ENCODE data around the gene SDHAF4. TPM values are rescaled to one million over a fixed set of nuclear protein-coding genes. Genes with fewer than 3 reads are reported as not detected.

The SDHAF4 gene
- total and polyA plus RNA-seq, 10 of the 15 experiments (the other 5 are each of a cell fraction or from before 2014, with no cell fraction given), result 8.4 to 20.4 (median 15.6) TPM

DNA sequence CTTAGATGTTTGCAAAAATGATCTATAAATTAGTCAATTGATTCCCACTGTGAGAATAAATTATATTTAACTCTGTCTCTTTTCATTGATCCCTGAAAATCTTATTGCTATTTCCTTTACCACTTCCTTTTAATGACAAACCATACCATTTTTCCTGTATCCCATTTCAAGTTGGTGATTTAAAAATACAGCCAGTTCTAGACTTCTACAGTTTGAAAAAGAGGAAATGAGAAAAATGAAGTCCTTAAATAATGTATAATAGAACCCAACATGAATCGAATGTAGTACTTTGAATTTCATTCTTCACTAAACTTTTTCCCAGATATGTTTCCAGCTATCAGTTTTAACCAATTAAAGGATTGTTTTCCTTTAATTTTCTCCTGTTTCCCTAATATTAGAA lies 29.5 kb upstream of the SDHAF4 start:
- H3K4me3 ChIP-seq, result no peak overlapping the region
- no peaks in the 10 kb centered on the region for H4K20me1 ChIP-seq (ENCODE audit: control insufficient read depth, insufficient read depth)
- H3K79me2 ChIP-seq (ENCODE audit: control insufficient read depth, insufficient read depth, low read length), result no peaks in the 10 kb centered on the region
- no peaks in the 10 kb centered on the region for H3K9me3 ChIP-seq (replicated peaks; ENCODE audit: control insufficient read depth, insufficient read depth, low read length)
- POLR2A ChIA-PET, result no interaction called here
- RAD21 ChIA-PET (ENCODE audit: unreplicated experiment), result interaction anchor here (1.4 kb wide), 1 partner anchor 17 kb away, joined by 4 read pairs; no protein-coding TSS in a partner anchor
- H3K27me3 ChIP-seq (replicated peaks in 1 of 2; ENCODE audit: control insufficient read depth in 2 of 2, insufficient read depth in 2 of 2, low read length in 1 of 2), result no peaks in the 10 kb centered on the region
- DNase-seq (ENCODE audit: low read depth, low spot score) (no peak), FAIRE-seq (no peak), ATAC-seq (peak; percentile 67)
- 4% methylated on average over 1 of the region's 1 CpG for WGBS (ENCODE audit: insufficient coverage, insufficient replicate concordance, low lambda C conversion rate, missing lambda C conversion rate)
- H3K4me1 ChIP-seq (ENCODE audit: control insufficient read depth, insufficient read depth, low read length), result peaks cover 13% of the 10 kb centered on the region
- no TSS peak for BruUV-seq (replicated peaks)
- SMC1A ChIA-PET (ENCODE audit: uncharacterized antibody, unreplicated experiment), result interaction anchor here (0.5 to 1.8 kb wide), 11 partner anchors 11 to 715 kb away, joined by 3 to 5 read pairs (median 3); no protein-coding TSS in a partner anchor
- H3K27ac ChIP-seq (ENCODE audit: control insufficient read depth, insufficient read depth), result no peak overlapping the region
- CTCF ChIA-PET, result interaction anchor here (1.0 to 1.8 kb wide), 5 partner anchors 9 to 119 kb away, joined by 3 to 8 read pairs (median 5); no protein-coding TSS in a partner anchor
- H3K4me2 ChIP-seq (ENCODE audit: control insufficient read depth, insufficient read depth), result no peak overlapping the region; the same call in 1 of the 2 replicates
- intact Hi-C loops (cut with micrococcal nuclease; ENCODE audit: unreplicated experiment) (no loop called here), in situ Hi-C loops (cut with MboI) (no loop called here)
- no peak overlapping the region for H3K9ac ChIP-seq (ENCODE audit: control insufficient read depth, insufficient read depth, low read length)
- no peak overlapping the region for H2AFZ ChIP-seq (ENCODE audit: control insufficient read depth, low read depth, low read length)
- 0 out of 4 replicates have a peak, but pooled peaks cover 0 to 5% of the 10 kb centered on the region in 2 experiments for H3K36me3 ChIP-seq (ENCODE audit: control insufficient read depth in 2 of 2, insufficient read depth in 2 of 2, low read length in 1 of 2)
- TF ChIP-seq POLR2AphosphoS5 (IDR thresholded peaks at IDR 0.05; ENCODE audit: low read length), result no peak
- no peak for TF ChIP-seq NFIC (IDR thresholded peaks at IDR 0.05; ENCODE audit: low read depth, low read length)
- TF ChIP-seq, protein P1, sequence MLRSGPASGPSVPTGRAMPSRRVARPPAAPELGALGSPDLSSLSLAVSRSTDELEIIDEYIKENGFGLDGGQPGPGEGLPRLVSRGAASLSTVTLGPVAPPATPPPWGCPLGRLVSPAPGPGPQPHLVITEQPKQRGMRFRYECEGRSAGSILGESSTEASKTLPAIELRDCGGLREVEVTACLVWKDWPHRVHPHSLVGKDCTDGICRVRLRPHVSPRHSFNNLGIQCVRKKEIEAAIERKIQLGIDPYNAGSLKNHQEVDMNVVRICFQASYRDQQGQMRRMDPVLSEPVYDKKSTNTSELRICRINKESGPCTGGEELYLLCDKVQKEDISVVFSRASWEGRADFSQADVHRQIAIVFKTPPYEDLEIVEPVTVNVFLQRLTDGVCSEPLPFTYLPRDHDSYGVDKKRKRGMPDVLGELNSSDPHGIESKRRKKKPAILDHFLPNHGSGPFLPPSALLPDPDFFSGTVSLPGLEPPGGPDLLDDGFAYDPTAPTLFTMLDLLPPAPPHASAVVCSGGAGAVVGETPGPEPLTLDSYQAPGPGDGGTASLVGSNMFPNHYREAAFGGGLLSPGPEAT (IDR thresholded peaks at IDR 0.05; ENCODE audit: low read depth), result peak; percentile 69
- TF ChIP-seq, protein P2, sequence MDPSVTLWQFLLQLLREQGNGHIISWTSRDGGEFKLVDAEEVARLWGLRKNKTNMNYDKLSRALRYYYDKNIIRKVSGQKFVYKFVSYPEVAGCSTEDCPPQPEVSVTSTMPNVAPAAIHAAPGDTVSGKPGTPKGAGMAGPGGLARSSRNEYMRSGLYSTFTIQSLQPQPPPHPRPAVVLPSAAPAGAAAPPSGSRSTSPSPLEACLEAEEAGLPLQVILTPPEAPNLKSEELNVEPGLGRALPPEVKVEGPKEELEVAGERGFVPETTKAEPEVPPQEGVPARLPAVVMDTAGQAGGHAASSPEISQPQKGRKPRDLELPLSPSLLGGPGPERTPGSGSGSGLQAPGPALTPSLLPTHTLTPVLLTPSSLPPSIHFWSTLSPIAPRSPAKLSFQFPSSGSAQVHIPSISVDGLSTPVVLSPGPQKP (IDR thresholded peaks at IDR 0.05; ENCODE audit: low read depth, low read length), result no peak
- TF ChIP-seq, protein P3, sequence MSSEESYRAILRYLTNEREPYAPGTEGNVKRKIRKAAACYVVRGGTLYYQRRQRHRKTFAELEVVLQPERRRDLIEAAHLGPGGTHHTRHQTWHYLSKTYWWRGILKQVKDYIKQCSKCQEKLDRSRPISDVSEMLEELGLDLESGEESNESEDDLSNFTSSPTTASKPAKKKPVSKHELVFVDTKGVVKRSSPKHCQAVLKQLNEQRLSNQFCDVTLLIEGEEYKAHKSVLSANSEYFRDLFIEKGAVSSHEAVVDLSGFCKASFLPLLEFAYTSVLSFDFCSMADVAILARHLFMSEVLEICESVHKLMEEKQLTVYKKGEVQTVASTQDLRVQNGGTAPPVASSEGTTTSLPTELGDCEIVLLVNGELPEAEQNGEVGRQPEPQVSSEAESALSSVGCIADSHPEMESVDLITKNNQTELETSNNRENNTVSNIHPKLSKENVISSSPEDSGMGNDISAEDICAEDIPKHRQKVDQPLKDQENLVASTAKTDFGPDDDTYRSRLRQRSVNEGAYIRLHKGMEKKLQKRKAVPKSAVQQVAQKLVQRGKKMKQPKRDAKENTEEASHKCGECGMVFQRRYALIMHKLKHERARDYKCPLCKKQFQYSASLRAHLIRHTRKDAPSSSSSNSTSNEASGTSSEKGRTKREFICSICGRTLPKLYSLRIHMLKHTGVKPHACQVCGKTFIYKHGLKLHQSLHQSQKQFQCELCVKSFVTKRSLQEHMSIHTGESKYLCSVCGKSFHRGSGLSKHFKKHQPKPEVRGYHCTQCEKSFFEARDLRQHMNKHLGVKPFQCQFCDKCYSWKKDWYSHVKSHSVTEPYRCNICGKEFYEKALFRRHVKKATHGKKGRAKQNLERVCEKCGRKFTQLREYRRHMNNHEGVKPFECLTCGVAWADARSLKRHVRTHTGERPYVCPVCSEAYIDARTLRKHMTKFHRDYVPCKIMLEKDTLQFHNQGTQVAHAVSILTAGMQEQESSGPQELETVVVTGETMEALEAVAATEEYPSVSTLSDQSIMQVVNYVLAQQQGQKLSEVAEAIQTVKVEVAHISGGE (CRISPR knock-in tag; IDR thresholded peaks at IDR 0.05), result no peak
- TF ChIP-seq POLR2A (IDR thresholded peaks at IDR 0.05; ENCODE audit: low read depth, low read length), result no peak
- TF ChIP-seq ZNF217 (IDR thresholded peaks at IDR 0.05), result peak; percentile 49; the same call in 1 of the 2 replicates
- TF ChIP-seq, protein P4, sequence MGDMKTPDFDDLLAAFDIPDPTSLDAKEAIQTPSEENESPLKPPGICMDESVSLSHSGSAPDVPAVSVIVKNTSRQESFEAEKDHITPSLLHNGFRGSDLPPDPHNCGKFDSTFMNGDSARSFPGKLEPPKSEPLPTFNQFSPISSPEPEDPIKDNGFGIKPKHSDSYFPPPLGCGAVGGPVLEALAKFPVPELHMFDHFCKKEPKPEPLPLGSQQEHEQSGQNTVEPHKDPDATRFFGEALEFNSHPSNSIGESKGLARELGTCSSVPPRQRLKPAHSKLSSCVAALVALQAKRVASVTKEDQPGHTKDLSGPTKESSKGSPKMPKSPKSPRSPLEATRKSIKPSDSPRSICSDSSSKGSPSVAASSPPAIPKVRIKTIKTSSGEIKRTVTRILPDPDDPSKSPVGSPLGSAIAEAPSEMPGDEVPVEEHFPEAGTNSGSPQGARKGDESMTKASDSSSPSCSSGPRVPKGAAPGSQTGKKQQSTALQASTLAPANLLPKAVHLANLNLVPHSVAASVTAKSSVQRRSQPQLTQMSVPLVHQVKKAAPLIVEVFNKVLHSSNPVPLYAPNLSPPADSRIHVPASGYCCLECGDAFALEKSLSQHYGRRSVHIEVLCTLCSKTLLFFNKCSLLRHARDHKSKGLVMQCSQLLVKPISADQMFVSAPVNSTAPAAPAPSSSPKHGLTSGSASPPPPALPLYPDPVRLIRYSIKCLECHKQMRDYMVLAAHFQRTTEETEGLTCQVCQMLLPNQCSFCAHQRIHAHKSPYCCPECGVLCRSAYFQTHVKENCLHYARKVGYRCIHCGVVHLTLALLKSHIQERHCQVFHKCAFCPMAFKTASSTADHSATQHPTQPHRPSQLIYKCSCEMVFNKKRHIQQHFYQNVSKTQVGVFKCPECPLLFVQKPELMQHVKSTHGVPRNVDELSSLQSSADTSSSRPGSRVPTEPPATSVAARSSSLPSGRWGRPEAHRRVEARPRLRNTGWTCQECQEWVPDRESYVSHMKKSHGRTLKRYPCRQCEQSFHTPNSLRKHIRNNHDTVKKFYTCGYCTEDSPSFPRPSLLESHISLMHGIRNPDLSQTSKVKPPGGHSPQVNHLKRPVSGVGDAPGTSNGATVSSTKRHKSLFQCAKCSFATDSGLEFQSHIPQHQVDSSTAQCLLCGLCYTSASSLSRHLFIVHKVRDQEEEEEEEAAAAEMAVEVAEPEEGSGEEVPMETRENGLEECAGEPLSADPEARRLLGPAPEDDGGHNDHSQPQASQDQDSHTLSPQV (IDR thresholded peaks at IDR 0.05), result peak; percentile 71; the same call in 1 of the 2 replicates
- TF ChIP-seq MTA2 (IDR thresholded peaks at IDR 0.05; ENCODE audit: low read depth), result peak; percentile 64; the same call in 1 of the 2 replicates
